Loucy (cell line): Measurements from ENCODE around the gene TTLL3.
A peak's percentile ranks its signal among the peaks of the same experiment; 100 is the strongest.

Experiments used
- H2AFZ ChIP-seq: fragments of 200-600 bp; sonication (generic); 2 replicates; pipeline ENCODE4 v1.6.0; 2016; ENCODE audit warnings: antibody characterized with exemption, mild to moderate bottlenecking, low read length, moderate library complexity
- H3F3A ChIP-seq: fragments of 200-600 bp; 2 replicates; pipeline ENCODE4 v1.6.0; 2016; ENCODE audit warnings: antibody characterized with exemption, low read depth, mild to moderate bottlenecking
- H3K27me3 ChIP-seq: fragments of 200-600 bp; sonication (generic); 2 replicates; pipeline ENCODE4 v1.6.1; 2014; ENCODE audit warnings: low read length, mild to moderate bottlenecking; ENCODE audit not compliant: insufficient read depth, poor library complexity, severe bottlenecking
- H3K36me3 ChIP-seq: fragments of 200-600 bp; sonication (generic); 2 replicates; pipeline ENCODE4 v1.6.1; 2016; ENCODE audit warnings: low read length; ENCODE audit not compliant: insufficient read depth
- H3K4me1 ChIP-seq: fragments of 200-600 bp; sonication (generic); 2 replicates; pipeline ENCODE4 v1.5.1; 2014; ENCODE audit warnings: low read length, mild to moderate bottlenecking; ENCODE audit not compliant: insufficient read depth, poor library complexity, severe bottlenecking
- H3K4me2 ChIP-seq: fragments of 200-600 bp; sonication (generic); 2 replicates; pipeline ENCODE4 v1.6.0; 2014; ENCODE audit warnings: antibody characterized with exemption, low read length, low read depth, mild to moderate bottlenecking; ENCODE audit not compliant: poor library complexity, severe bottlenecking
- H3K4me3 ChIP-seq: fragments of 200-600 bp; sonication (generic); 2 replicates; pipeline ENCODE4 v1.5.1; 2014; ENCODE audit warnings: low read length, mild to moderate bottlenecking, mixed read lengths; ENCODE audit not compliant: poor library complexity, severe bottlenecking
- H3K79me2 ChIP-seq: fragments of 200-600 bp; sonication (generic); 2 replicates; pipeline ENCODE4 v1.6.1; 2014; ENCODE audit warnings: low read length; ENCODE audit not compliant: insufficient read depth
- H3K9ac ChIP-seq: fragments of 200-600 bp; sonication (generic); 2 replicates; pipeline ENCODE4 v1.6.0; 2014; ENCODE audit warnings: mild to moderate bottlenecking, low read depth, low read length, moderate library complexity; ENCODE audit not compliant: poor library complexity, severe bottlenecking
- H3K9me2 ChIP-seq: fragments of 200-600 bp; sonication (generic); replicated peaks from 2 replicates; pipeline ENCODE4 v1.6.1; 2016; ENCODE audit warnings: low read depth, low read length, mixed read lengths
- H3K9me3 ChIP-seq: fragments of 200-600 bp; sonication (generic); 2 replicates; pipeline ENCODE4 v1.6.1; 2014; ENCODE audit warnings: mild to moderate bottlenecking, antibody characterized with exemption, low read length, low read depth; ENCODE audit not compliant: insufficient read depth
- H4K20me1 ChIP-seq: fragments of 200-600 bp; sonication (generic); 2 replicates; pipeline ENCODE4 v1.6.0; 2014; ENCODE audit warnings: antibody characterized with exemption, low read length, mild to moderate bottlenecking; ENCODE audit not compliant: insufficient read depth, poor library complexity, severe bottlenecking
- CTCF ChIP-seq: fragments of 200-600 bp; sonication (generic); conservative IDR thresholded peaks from 2 replicates; pipeline ENCODE4 v1.5.1; 2014; ENCODE audit warnings: mild to moderate bottlenecking, antibody characterized with exemption, low read length
- EZH2phosphoT487 ChIP-seq: fragments of 200-600 bp; IDR thresholded peaks from 2 replicates; pipeline ENCODE4 v1.6.1; 2018; ENCODE audit warnings: antibody characterized with exemption, mild to moderate bottlenecking, moderate library complexity, borderline replicate concordance

Gene TTLL3

GRCh38 chr3:9778143-9779074 is 31.7 kb upstream of the TTLL3 start:
- H3K27me3 ChIP-seq, result no peaks in the 10 kb centered on the region
- H3K4me3 ChIP-seq, result peak overlapping the region; percentile 61
- no peaks in the 10 kb centered on the region for H3K36me3 ChIP-seq
- H3F3A ChIP-seq, result peaks cover 13% of the 10 kb centered on the region
- peak overlapping the region; percentile 75 for H3K9ac ChIP-seq
- H3K9me2 ChIP-seq, result no peaks in the 10 kb centered on the region
- H3K4me2 ChIP-seq, result peak overlapping the region; percentile 92
- no peaks in the 10 kb centered on the region for H4K20me1 ChIP-seq
- H3K9me3 ChIP-seq, result no peaks in the 10 kb centered on the region
- no peak overlapping the region for H2AFZ ChIP-seq
- peaks cover 4% of the 10 kb centered on the region; the same call in 1 of the 2 replicates for H3K79me2 ChIP-seq
- TF ChIP-seq EZH2phosphoT487 (no peak), CTCF (no peak)
- peaks cover 60% of the 10 kb centered on the region for H3K4me1 ChIP-seq

DNA sequence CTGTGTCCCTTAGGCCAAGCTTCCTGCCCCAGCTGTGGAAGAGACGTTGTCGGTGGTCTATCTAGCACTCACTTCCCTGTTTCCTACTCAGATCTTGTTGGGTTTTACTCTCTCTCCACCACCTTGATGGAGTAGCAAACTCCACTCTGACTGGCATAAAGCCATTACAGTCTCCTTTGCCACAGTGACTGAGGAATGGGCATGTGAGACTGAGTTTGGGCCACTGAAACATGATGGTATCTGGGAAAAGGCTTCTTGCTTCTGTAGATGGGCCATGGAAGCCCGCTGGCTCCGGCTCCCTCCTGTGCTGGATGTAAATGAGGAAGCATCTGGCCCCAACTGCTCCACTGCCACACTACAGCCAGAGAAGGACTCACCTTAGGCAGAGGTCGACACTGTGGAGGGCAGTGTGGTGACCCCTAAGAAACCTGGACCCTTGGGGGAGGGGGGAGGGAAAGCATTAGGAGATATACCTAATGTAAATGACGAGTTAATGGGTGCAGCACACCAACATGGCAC is 30.9 kb upstream of the TTLL3 start:
- peak overlapping the region; percentile 92 for H3K4me2 ChIP-seq
- peaks cover 3% of the 10 kb centered on the region; the same call in 1 of the 2 replicates for H3K36me3 ChIP-seq
- no peaks in the 10 kb centered on the region for H4K20me1 ChIP-seq
- H3K79me2 ChIP-seq, result peaks cover 4% of the 10 kb centered on the region; the same call in 1 of the 2 replicates
- peak overlapping the region; percentile 61 for H3K4me3 ChIP-seq
- H3K4me1 ChIP-seq, result peaks cover 60% of the 10 kb centered on the region
- TF ChIP-seq EZH2phosphoT487 (no peak), CTCF (no peak)
- no peaks in the 10 kb centered on the region for H3K9me2 ChIP-seq
- no peaks in the 10 kb centered on the region for H3K9me3 ChIP-seq
- H3K27me3 ChIP-seq, result no peaks in the 10 kb centered on the region
- peaks cover 13% of the 10 kb centered on the region for H3F3A ChIP-seq
- H2AFZ ChIP-seq, result no peak overlapping the region
- peak overlapping the region; percentile 75 for H3K9ac ChIP-seq

- no peaks in the 10 kb centered on the region for H3K9me2 ChIP-seq
- no peaks in the 10 kb centered on the region for H3K27me3 ChIP-seq
- H4K20me1 ChIP-seq, result no peaks in the 10 kb centered on the region
- H3K9ac ChIP-seq, result peak overlapping the region; percentile 75
- H3K4me2 ChIP-seq, result peak overlapping the region; percentile 92
- H3F3A ChIP-seq, result peaks cover 13% of the 10 kb centered on the region
- H3K79me2 ChIP-seq, result peaks cover 4% of the 10 kb centered on the region; the same call in 1 of the 2 replicates
- H3K36me3 ChIP-seq, result peaks cover 3% of the 10 kb centered on the region; the same call in 1 of the 2 replicates
- no peaks in the 10 kb centered on the region for H3K9me3 ChIP-seq
- no peak for TF ChIP-seq CTCF
- TF ChIP-seq EZH2phosphoT487, result no peak
- H3K4me3 ChIP-seq, result peak overlapping the region; percentile 61
- H2AFZ ChIP-seq, result 0 out of 2 replicates have a peak overlapping the region, but pooled peaks have one; percentile 12
- H3K4me1 ChIP-seq, result peaks cover 60% of the 10 kb centered on the region
Observed at GRCh38 chr3:9779721-9780457, 30.2 kb upstream of the TTLL3 start.
